Upper lobe of right lung (tissue), 1 donor: Measurements from ENCODE around the gene CYBC1. TPM values are rescaled to one million over a fixed set of nuclear protein-coding genes. Genes with fewer than 3 reads are reported as not detected.

Source experiments
- ATAC-seq: fragments of 200-7000 bp; cut with Tn5 transposase; one replicate; pipeline ENCODE4 v1.9.1; 2020; ENCODE audit warnings: mild to moderate bottlenecking, moderate library complexity
- DNase-seq: peaks from one replicate; pipeline ENCODE4 v3.0.0-alpha.2; 2020
- H3K27ac ChIP-seq: fragments of 200-600 bp; one replicate; pipeline ENCODE4 v1.8.0; 2022
- H3K27me3 ChIP-seq: fragments of 200-600 bp; one replicate; pipeline ENCODE4 v1.8.0; 2022; ENCODE audit warnings: mild to moderate bottlenecking
- H3K36me3 ChIP-seq: fragments of 200-600 bp; one replicate; pipeline ENCODE4 v1.8.0; 2022
- H3K4me1 ChIP-seq: fragments of 200-600 bp; one replicate; pipeline ENCODE4 v1.8.0; 2022
- H3K4me3 ChIP-seq: fragments of 200-600 bp; one replicate; pipeline ENCODE4 v1.8.0; 2022; ENCODE audit warnings: mild to moderate bottlenecking
- H3K9me3 ChIP-seq: fragments of 200-600 bp; one replicate; pipeline ENCODE4 v1.8.0; 2022
- CTCF ChIP-seq: fragments of 200-600 bp; IDR thresholded peaks from one replicate; pipeline ENCODE4 v1.8.0; 2022; ENCODE audit warnings: antibody characterized with exemption
- intact Hi-C: fragments of 100-400 bp; cut with DNase I; formaldehyde crosslinking; loops from one replicate; pipeline ENCODE4 v1.11.0; 2022
- total RNA-seq: library from RNA; stranded (reverse); fragmentation: NEBNext Ultra II Directional; extraction: Animal tissue kit (Norgen Biotek cat#: 25700); gene quantifications from one replicate; pipeline ENCODE4 v1.2.1, GENCODE V29; 2021
- donor health status: DM: no; HTN: yes; CAD: no; lungs with severe emphysema.

CYBC1 gene
- total RNA-seq, 1 donor from 2014 or later: 120 TPM

- no peaks in the 10 kb centered on the region for H3K9me3 ChIP-seq
- intact Hi-C loops: no loop called here
- DNase-seq: no peak
- H3K27ac ChIP-seq: no peak overlapping the region
- no peaks in the 10 kb centered on the region for H3K4me1 ChIP-seq
- H3K4me3 ChIP-seq: no peak overlapping the region
- no peak for ATAC-seq
- H3K27me3 ChIP-seq: no peaks in the 10 kb centered on the region
- no peak for TF ChIP-seq CTCF
- H3K36me3 ChIP-seq: peaks cover 23% of the 10 kb centered on the region
Measured at GRCh38 chr17:82438401-82439193, 12.0 kb downstream of the CYBC1 start.

- TF ChIP-seq CTCF: no peak
- no peak for DNase-seq
Measured at GRCh38 chr17:82437325-82437668, 13.3 kb downstream of the CYBC1 start.

GRCh38 chr17:82436601-82437324 lies 13.8 kb downstream of the CYBC1 start:
- intact Hi-C loops: no loop called here
- Histone ChIP-seq H3K9me3 (no peaks in the 10 kb centered on the region), H3K4me1 (no peaks in the 10 kb centered on the region), H3K36me3 (peaks cover 7% of the 10 kb centered on the region), H3K4me3 (no peak overlapping the region), H3K27ac (no peak overlapping the region), H3K27me3 (no peaks in the 10 kb centered on the region)
- DNase-seq (no peak), ATAC-seq (no peak)
- no peak for TF ChIP-seq CTCF

More at GRCh38 chr17:82437325-82437668, 13.3 kb downstream of the CYBC1 start:
- intact Hi-C loops: no loop called here
- peaks cover 10% of the 10 kb centered on the region for H3K36me3 ChIP-seq
- no peaks in the 10 kb centered on the region for H3K9me3 ChIP-seq
- H3K27me3 ChIP-seq: no peaks in the 10 kb centered on the region
- H3K4me1 ChIP-seq: no peaks in the 10 kb centered on the region
- no peak overlapping the region for H3K27ac ChIP-seq
- no peak overlapping the region for H3K4me3 ChIP-seq
- ATAC-seq: no peak

GRCh38 chr17:82435601-82436583 lies 14.7 kb downstream of the CYBC1 start:
- H3K36me3 ChIP-seq: peaks cover 7% of the 10 kb centered on the region
- no peak for TF ChIP-seq CTCF
- no peaks in the 10 kb centered on the region for H3K27me3 ChIP-seq
- intact Hi-C loops: no loop called here
- no peak overlapping the region for H3K4me3 ChIP-seq
- no peak for ATAC-seq
- no peak overlapping the region for H3K27ac ChIP-seq
- H3K9me3 ChIP-seq: no peaks in the 10 kb centered on the region
- DNase-seq: no peak
- H3K4me1 ChIP-seq: no peaks in the 10 kb centered on the region

- no peak overlapping the region for H3K4me3 ChIP-seq
- no peaks in the 10 kb centered on the region for H3K4me1 ChIP-seq
- no peaks in the 10 kb centered on the region for H3K9me3 ChIP-seq
- peaks cover 7% of the 10 kb centered on the region for H3K36me3 ChIP-seq
- H3K27ac ChIP-seq: no peak overlapping the region
- intact Hi-C loops: no loop called here
- ATAC-seq: no peak
- DNase-seq: no peak
- H3K27me3 ChIP-seq: no peaks in the 10 kb centered on the region
- no peak for TF ChIP-seq CTCF
Measured at GRCh38 chr17:82435103-82435502, 15.4 kb downstream of the CYBC1 start.
